IMR-90 (cell line): Measurements from ENCODE around the gene ABCA8. TPM values are rescaled to one million over a fixed set of nuclear protein-coding genes. Genes with fewer than 3 reads are reported as not detected.

Experiments
- ATAC-seq: fragments of 200-7000 bp; cut with Tn5 transposase; 2 replicates; pipeline ENCODE4 v1.9.1; 2020; ENCODE audit warnings: low read depth, mild to moderate bottlenecking, moderate library complexity
- BruUV-seq: library from RNA; stranded (reverse); fragments of 400-500 nt; replicated peaks from 2 replicates; lab custom pipeline; 2021; lab: Mats Ljungman, UMichigan
- CTCF ChIA-PET: fragments of 300-600 bp; formaldehyde crosslinking; extraction: SDS; loops from one replicate; lab custom pipeline; 2021; ENCODE audit warnings: antibody characterized with exemption; lab: Yijun Ruan, JAX
- POLR2A ChIA-PET: fragments of 300-600 bp; sonication (Branson Sonifier 250); formaldehyde crosslinking; loops from one replicate; lab custom pipeline; 2022; ENCODE audit warnings: antibody characterized with exemption; ENCODE audit not compliant: unreplicated experiment; lab: Charles Lee
- DNase-seq: peaks from one replicate; pipeline ENCODE4 v3.0.0; 2013
- H2AFZ ChIP-seq: replicated peaks from 2 replicates; pipeline ENCODE3; 2013; ENCODE audit warnings: low read length, mild to moderate bottlenecking; ENCODE audit not compliant: poor library complexity
- H2AK5ac ChIP-seq: 2 replicates; pipeline ENCODE4 v1.6.1; 2013; ENCODE audit warnings: low read depth, low read length, inconsistent platforms
- H2AK9ac ChIP-seq: replicated peaks from 2 replicates; pipeline ENCODE3; 2013; ENCODE audit warnings: mild to moderate bottlenecking, low read depth, low read length, moderate library complexity; ENCODE audit not compliant: poor library complexity
- H2BK120ac ChIP-seq: 2 replicates; pipeline ENCODE4 v1.6.1; 2013; ENCODE audit warnings: low read depth, low read length, inconsistent platforms
- H2BK15ac ChIP-seq: 3 replicates; pipeline ENCODE4 v1.6.1; 2013; ENCODE audit warnings: low read depth, low read length, inconsistent platforms
- H2BK20ac ChIP-seq: 2 replicates; pipeline ENCODE4 v1.6.1; 2013; ENCODE audit warnings: low read depth, mild to moderate bottlenecking, inconsistent platforms, low read length, moderate library complexity
- H2BK5ac ChIP-seq: 2 replicates; pipeline ENCODE4 v1.6.1; 2013; ENCODE audit warnings: mild to moderate bottlenecking, low read depth, low read length, inconsistent platforms; ENCODE audit not compliant: poor library complexity, severe bottlenecking
- H3K14ac ChIP-seq: replicated peaks from 2 replicates; pipeline ENCODE4 v1.6.1; 2013; ENCODE audit warnings: low read depth, low read length, inconsistent platforms
- H3K18ac ChIP-seq: 2 replicates; pipeline ENCODE4 v1.6.1; 2013; ENCODE audit warnings: low read depth, low read length, control low read depth
- H3K23ac ChIP-seq: 2 replicates; pipeline ENCODE4 v1.6.1; 2013; ENCODE audit warnings: low read depth, low read length, inconsistent platforms
- H3K27ac ChIP-seq: 2 replicates; pipeline ENCODE4 v1.5.1; 2013; ENCODE audit warnings: mild to moderate bottlenecking, control low read depth, low read length; ENCODE audit not compliant: insufficient read depth
- H3K27me3 ChIP-seq: 2 replicates; pipeline ENCODE4 v1.6.1; 2013; ENCODE audit warnings: low read length; ENCODE audit not compliant: control insufficient read depth, insufficient read depth
- H3K36me3 ChIP-seq: 2 replicates; pipeline ENCODE4 v1.6.1; 2013; ENCODE audit warnings: low read length, mixed read lengths; ENCODE audit not compliant: control insufficient read depth, insufficient read depth
- H3K4ac ChIP-seq: 2 replicates; pipeline ENCODE4 v1.6.1; 2013; ENCODE audit warnings: low read depth, low read length, inconsistent platforms
- H3K4me1 ChIP-seq: 2 replicates; pipeline ENCODE4 v1.6.1; 2013; ENCODE audit warnings: low read length, mixed read lengths; ENCODE audit not compliant: control insufficient read depth, insufficient read depth
- H3K4me2 ChIP-seq: 2 replicates; pipeline ENCODE4 v1.6.1; 2013; ENCODE audit warnings: low read depth, mild to moderate bottlenecking, control low read depth, low read length, moderate library complexity
- H3K4me3 ChIP-seq: 2 replicates; pipeline ENCODE4 v1.5.1; 2013; ENCODE audit warnings: low read depth, mild to moderate bottlenecking, control low read depth, low read length, moderate library complexity; ENCODE audit not compliant: insufficient read depth
- H3K56ac ChIP-seq: 2 replicates; pipeline ENCODE4 v1.6.1; 2013; ENCODE audit warnings: low read length, inconsistent platforms; ENCODE audit not compliant: insufficient read depth; ENCODE audit errors: extremely low read depth
- H3K79me1 ChIP-seq, 2 experiments: 2 replicates each; pipeline ENCODE4 v1.6.1; 2013; ENCODE audit warnings: low read length in 2 of 2, inconsistent platforms in 1 of 2, low read depth in 1 of 2
- H3K9ac ChIP-seq: 2 replicates; pipeline ENCODE4 v1.6.1; 2013; ENCODE audit warnings: low read depth, low read length, control low read depth
- H3K9me1 ChIP-seq: 2 replicates; pipeline ENCODE4 v1.6.1; 2013; ENCODE audit warnings: low read length, inconsistent platforms; ENCODE audit not compliant: insufficient read depth
- H3K9me3 ChIP-seq: 2 replicates; pipeline ENCODE4 v1.6.1; 2013; ENCODE audit warnings: low read length; ENCODE audit not compliant: control insufficient read depth, insufficient read depth
- H4K20me1 ChIP-seq: 2 replicates; pipeline ENCODE4 v1.6.1; 2013; ENCODE audit warnings: low read length, inconsistent platforms; ENCODE audit not compliant: insufficient read depth
- H4K5ac ChIP-seq: 2 replicates; pipeline ENCODE4 v1.6.1; 2013; ENCODE audit warnings: mild to moderate bottlenecking, low read depth, low read length, control low read depth
- H4K8ac ChIP-seq, 2 experiments: 2 replicates each; pipeline ENCODE4 v1.6.1; 2013; ENCODE audit warnings: low read depth in 2 of 2, low read length in 2 of 2, control low read depth in 1 of 2, inconsistent platforms in 1 of 2
- H4K91ac ChIP-seq: 2 replicates; pipeline ENCODE4 v1.6.1; 2013; ENCODE audit warnings: low read depth, low read length, inconsistent platforms; ENCODE audit not compliant: insufficient read depth
- CEBPB ChIP-seq: IDR thresholded peaks from 2 replicates; pipeline ENCODE4 v1.6.1; 2012; ENCODE audit warnings: low read depth, low read length, improper control_type of control experiment
- CTCF ChIP-seq: conservative IDR thresholded peaks from 2 replicates; pipeline ENCODE4 v1.5.1; 2012; ENCODE audit warnings: mild to moderate bottlenecking, low read depth, low read length, improper control_type of control experiment
- WGBS, 2 experiments: methylation state at CpG; one replicate each; pipeline versions ENCODE4 v1.1.5 to v1.1.7; 2013; ENCODE audit warnings: missing lambda C conversion rate in 2 of 2; ENCODE audit not compliant: insufficient read length in 1 of 2; ENCODE audit errors: extremely low coverage in 2 of 2; 5-methylcytosine and 5-hydroxymethylcytosine counted together
- dilution Hi-C: fragments of 300-500 bp; cut with HindIII; formaldehyde crosslinking; loops from one replicate; pipeline ENCODE4 v1.14.3; 2018; ENCODE audit warnings: low sequenced_read_pairs; ENCODE audit not compliant: unreplicated experiment
- in situ Hi-C: fragments of 300-500 bp; cut with MboI; formaldehyde crosslinking; loops from 3 replicates; pipeline ENCODE4 v1.14.3; 2019; ENCODE audit warnings: low sequenced_read_pairs, inconsistent platforms, mixed read lengths
- intact Hi-C: fragments of 100-400 bp; cut with micrococcal nuclease; formaldehyde crosslinking; loops from 2 replicates; pipeline ENCODE4 v1.10.0; 2022
- polyA plus RNA-seq, 3 experiments: library from polyadenylated mRNA; depleted of rRNA; stranded (reverse); fragments of >200 nt; gene quantifications; 2 replicates each; pipeline ENCODE4 v1.2.3, GENCODE V29; 2012; ENCODE audit warnings: low replicate concordance in 1 of 3
- total RNA-seq: library from RNA; depleted of rRNA; stranded (reverse); fragments of >200 nt; gene quantifications from 2 replicates; pipeline ENCODE4 v1.2.3, GENCODE V29; 2012

Gene ABCA8
- total and polyA plus RNA-seq, 2 of the 4 experiments (the other 2 are of a cell fraction): 1.8 TPM

GRCh38 chr17:68892193-68892592, 63.0 kb downstream of the ABCA8 start:
- no peak overlapping the region for H3K4me2 ChIP-seq
- TF ChIP-seq CEBPB: no peak
- no peak for TF ChIP-seq CTCF
- no peak overlapping the region for H2BK5ac ChIP-seq
- H3K9ac ChIP-seq: no peak overlapping the region
- no peaks in the 10 kb centered on the region for H4K20me1 ChIP-seq
- no peak overlapping the region for H3K23ac ChIP-seq
- H2AK5ac ChIP-seq: no peak overlapping the region
- in situ Hi-C loops (no loop called here), dilution Hi-C loops (no loop called here), intact Hi-C loops (no loop called here)
- no peaks in the 10 kb centered on the region for H3K36me3 ChIP-seq
- no peak overlapping the region for H2AK9ac ChIP-seq
- H3K4ac ChIP-seq: no peak overlapping the region
- H3K9me1 ChIP-seq: no peaks in the 10 kb centered on the region
- H2BK15ac ChIP-seq: no peak overlapping the region
- H3K27ac ChIP-seq: no peak overlapping the region
- DNase-seq (no peak), ATAC-seq (no peak)
- no peak overlapping the region for H4K5ac ChIP-seq
- H3K14ac ChIP-seq: no peak overlapping the region
- H3K56ac ChIP-seq: no peak overlapping the region
- BruUV-seq: no TSS peak
- H3K79me1 ChIP-seq: no peaks in the 10 kb centered on the region
- WGBS, 2 experiments: no CpG with 5 or more reads among the region's 1 CpG
- CTCF ChIA-PET: interaction anchor here (1.0 to 1.2 kb wide), 2 partner anchors 15 to 55 kb away, joined by 3 to 4 read pairs; no protein-coding TSS in a partner anchor
- no peak overlapping the region for H2BK20ac ChIP-seq
- POLR2A ChIA-PET: no interaction called here
- H3K18ac ChIP-seq: no peak overlapping the region
- H3K4me1 ChIP-seq: no peaks in the 10 kb centered on the region
- H2BK120ac ChIP-seq: no peak overlapping the region
- no peaks in the 10 kb centered on the region for H3K9me3 ChIP-seq
- no peaks in the 10 kb centered on the region for H3K27me3 ChIP-seq
- no peak overlapping the region for H4K91ac ChIP-seq
- H4K8ac ChIP-seq: no peak overlapping the region
- no peak overlapping the region for H3K4me3 ChIP-seq
- H2AFZ ChIP-seq: no peak overlapping the region
